WERI-Rb-1 (cell line): ENCODE measurements around the gene MYRIP.

Experiments used
- DNase-seq: peaks from one replicate; pipeline ENCODE4 v3.0.0-alpha.2; 2020
- H3K27ac ChIP-seq: fragments of 250-450 bp; sonication (Bioruptor Pico); 2 replicates; pipeline ENCODE4 v1.5.1; 2020; ENCODE audit warnings: mild to moderate bottlenecking, moderate library complexity
- H3K27me3 ChIP-seq: fragments of 250-450 bp; sonication (Bioruptor Pico); 2 replicates; pipeline ENCODE4 v1.5.1; 2021; ENCODE audit warnings: mild to moderate bottlenecking, low read depth, moderate library complexity; ENCODE audit not compliant: insufficient read depth, severe bottlenecking
- H3K36me3 ChIP-seq: fragments of 250-450 bp; sonication (Bioruptor Pico); 2 replicates; pipeline ENCODE4 v1.5.1; 2020; ENCODE audit warnings: mild to moderate bottlenecking, moderate library complexity
- H3K4me3 ChIP-seq: 2 replicates; pipeline ENCODE4 v1.5.1; 2011; ENCODE audit warnings: low read depth, mild to moderate bottlenecking, control low read depth, low read length
- H3K9me3 ChIP-seq: fragments of 250-450 bp; sonication (Bioruptor Pico); 2 replicates; pipeline ENCODE4 v1.5.1; 2021; ENCODE audit warnings: mild to moderate bottlenecking, moderate library complexity; ENCODE audit not compliant: severe bottlenecking
- CTCF ChIP-seq: IDR thresholded peaks from 2 replicates; pipeline ENCODE4 v1.5.1; 2011; ENCODE audit warnings: low read depth, mild to moderate bottlenecking, control low read depth, inconsistent platforms, low read length

MYRIP gene

GRCh38 chr3:39980058-39980457, 170.6 kb downstream of the MYRIP start:
- no peak overlapping the region for H3K4me3 ChIP-seq
- H3K36me3 ChIP-seq, result no peaks in the 10 kb centered on the region
- no peak overlapping the region for H3K27ac ChIP-seq
- H3K9me3 ChIP-seq, result no peaks in the 10 kb centered on the region
- TF ChIP-seq CTCF, result no peak
- no peak for DNase-seq
- no peaks in the 10 kb centered on the region for H3K27me3 ChIP-seq

- Histone ChIP-seq H3K36me3 (no peaks in the 10 kb centered on the region), H3K4me3 (no peak overlapping the region), H3K27ac (no peak overlapping the region), H3K9me3 (no peaks in the 10 kb centered on the region), H3K27me3 (no peaks in the 10 kb centered on the region)
- TF ChIP-seq CTCF, result no peak
- no peak for DNase-seq
These were observed 171.4 kb downstream of the MYRIP start for GRCh38 chr3:39980781-39981180.

GRCh38 chr3:39981547-39982184, 172.3 kb downstream of the MYRIP start:
- H3K27ac ChIP-seq, result no peak overlapping the region
- no peaks in the 10 kb centered on the region for H3K9me3 ChIP-seq
- H3K27me3 ChIP-seq, result no peaks in the 10 kb centered on the region
- DNase-seq, result no peak
- no peaks in the 10 kb centered on the region for H3K36me3 ChIP-seq
- TF ChIP-seq CTCF, result no peak
- H3K4me3 ChIP-seq, result no peak overlapping the region

GRCh38 chr3:39982665-39983357, 173.4 kb downstream of the MYRIP start:
- no peaks in the 10 kb centered on the region for H3K9me3 ChIP-seq
- no peak for TF ChIP-seq CTCF

GRCh38 chr3:39989746-39990145, 180.3 kb downstream of the MYRIP start:
- Histone ChIP-seq H3K27me3 (no peaks in the 10 kb centered on the region), H3K27ac (no peak overlapping the region), H3K36me3 (no peaks in the 10 kb centered on the region), H3K9me3 (peaks cover 2% of the 10 kb centered on the region), H3K4me3 (no peak overlapping the region)
- no peak for TF ChIP-seq CTCF
- DNase-seq, result no peak

More at GRCh38 chr3:39982665-39983357, 173.4 kb downstream of the MYRIP start:
- no peaks in the 10 kb centered on the region for H3K36me3 ChIP-seq
- no peak overlapping the region for H3K4me3 ChIP-seq
- no peak for DNase-seq
- H3K27ac ChIP-seq, result no peak overlapping the region
- no peaks in the 10 kb centered on the region for H3K27me3 ChIP-seq
